Activated CD4-positive, alpha-beta T cell treated with anti-CD3 and anti-CD28 coated beads for 1 hour (primary cell): ENCODE data around the gene GTPBP1.

Experiments
- DNase-seq: peaks from one replicate; pipeline ENCODE4 v3.0.0-alpha.2; 2020

GTPBP1 gene

DNA sequence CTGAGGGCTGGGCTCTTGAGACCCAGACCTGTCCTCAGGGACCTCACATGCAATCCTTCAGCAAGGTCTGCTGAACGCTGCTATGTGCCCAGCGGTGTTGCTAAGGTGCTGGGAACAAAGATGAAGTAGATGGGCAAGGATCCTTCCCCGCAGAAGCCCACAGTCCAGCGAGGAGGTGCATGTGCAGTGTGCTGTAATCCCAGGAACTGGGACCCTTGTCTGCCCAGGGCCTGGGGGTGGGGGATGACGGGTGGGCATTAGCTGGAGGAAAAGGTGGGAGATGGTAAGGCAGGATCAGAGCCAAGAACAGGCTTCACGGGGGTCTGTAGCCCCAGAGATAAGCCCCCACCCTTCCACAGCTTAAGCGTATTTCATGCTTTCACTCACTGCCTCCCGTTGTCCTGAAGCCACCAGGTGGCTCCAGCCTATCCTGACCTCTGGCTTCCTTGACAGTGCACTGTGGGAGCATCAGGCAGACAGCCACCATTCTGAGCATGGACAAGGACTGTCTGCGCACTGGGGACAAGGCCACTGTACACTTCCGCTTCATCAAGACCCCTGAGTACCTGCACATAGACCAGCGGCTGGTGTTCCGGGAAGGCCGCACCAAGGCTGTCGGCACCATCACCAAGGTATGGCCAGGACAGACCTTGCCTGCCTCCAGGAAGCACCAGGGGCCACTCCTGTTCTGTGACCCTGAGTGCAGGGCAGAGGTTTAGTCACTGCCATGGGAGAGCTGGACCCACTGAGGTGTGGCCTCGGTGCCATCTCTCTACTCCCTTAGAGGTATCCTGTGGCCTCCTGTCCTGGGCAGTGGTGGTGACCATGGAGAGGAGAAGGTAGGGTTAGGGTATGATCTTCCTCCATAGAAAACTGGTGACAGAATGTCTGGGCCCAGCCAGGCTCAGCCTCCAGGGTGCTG lies 22.0 kb downstream of the GTPBP1 start:
- no peak for DNase-seq

DNA sequence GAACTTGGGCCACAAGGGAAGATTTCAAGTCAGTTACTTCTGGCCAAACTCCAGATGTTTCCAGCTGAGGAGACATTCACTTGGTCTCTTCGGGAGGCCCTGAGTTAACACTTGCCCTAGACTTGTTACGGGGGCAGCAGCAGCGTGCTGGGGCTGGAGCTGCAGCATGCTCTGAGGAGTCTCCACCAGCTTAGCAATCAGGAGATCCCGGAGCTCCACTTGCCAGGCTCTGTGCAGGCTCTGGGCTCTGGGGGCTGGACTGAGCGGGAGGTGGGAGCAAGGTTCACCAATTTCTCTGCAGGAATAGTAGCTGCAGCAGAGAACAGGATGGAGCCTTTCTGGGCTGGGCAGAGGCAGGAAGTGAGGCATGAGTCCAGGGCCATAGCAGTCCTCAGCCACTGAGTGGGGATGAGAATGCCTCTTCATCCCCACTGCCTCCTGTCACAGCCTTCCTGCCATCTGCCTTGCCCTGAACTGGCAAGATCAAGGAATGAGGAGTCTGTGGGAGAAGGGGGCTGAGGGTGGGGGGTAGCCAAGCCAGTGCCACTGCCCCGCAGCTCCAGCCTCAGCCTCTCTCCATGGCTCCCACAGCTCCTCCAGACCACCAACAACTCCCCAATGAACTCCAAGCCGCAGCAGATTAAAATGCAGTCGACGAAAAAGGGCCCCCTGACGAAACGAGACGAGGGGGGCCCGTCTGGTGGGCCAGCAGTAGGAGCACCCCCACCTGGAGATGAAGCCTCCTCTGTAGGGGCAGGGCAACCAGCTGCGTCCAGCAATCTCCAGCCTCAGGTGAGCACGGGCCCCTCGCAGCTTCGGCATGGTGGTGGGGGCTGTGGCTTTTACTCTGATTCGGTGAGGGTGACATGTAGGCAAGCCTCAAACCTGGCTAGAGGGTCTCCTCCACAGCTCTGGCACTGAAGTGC lies 23.4 kb downstream of the GTPBP1 start:
- no peak for DNase-seq

DNA sequence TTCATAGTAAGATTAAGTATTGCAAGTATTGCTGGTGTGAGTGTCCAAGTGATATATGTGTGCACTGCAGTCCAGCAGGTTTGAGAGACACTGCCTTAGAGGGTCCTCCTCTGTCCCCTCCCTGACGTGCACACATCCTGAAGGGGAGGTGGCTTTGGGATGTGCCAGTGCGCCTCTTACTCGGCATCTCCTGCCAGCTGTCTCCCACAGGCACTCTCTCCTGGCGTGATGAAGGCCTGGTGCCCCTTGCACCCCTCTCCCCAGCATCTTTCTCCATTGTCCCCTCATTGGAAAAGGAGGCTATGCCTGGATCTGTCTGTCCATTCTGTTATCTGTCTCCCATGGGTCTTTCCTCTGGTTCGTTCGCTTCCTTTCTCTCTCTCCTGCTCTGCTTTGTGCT lies 24.2 kb downstream of the GTPBP1 start:
- DNase-seq = no peak

DNA sequence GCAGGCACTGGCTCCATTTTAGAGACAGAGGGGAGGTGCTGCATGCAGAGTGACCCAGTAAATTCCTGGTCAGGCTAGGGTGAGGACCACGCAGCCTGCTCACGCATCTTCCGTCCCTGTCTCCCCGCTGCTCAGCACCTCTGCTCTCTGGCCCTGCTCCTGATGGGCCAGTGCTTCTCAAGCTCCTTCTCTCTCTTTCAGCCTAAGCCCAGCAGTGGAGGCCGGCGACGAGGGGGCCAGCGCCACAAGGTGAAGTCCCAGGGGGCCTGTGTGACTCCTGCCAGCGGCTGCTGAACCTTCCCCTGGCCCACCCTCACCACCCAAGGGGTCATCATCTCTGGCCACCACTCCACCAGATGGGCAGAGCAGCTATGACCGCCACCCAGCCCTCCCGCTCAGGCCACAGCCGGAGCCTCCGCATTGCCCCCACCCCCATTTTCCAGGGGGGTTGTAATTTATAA lies 24.7 kb downstream of the GTPBP1 start:
- no peak for DNase-seq

- no peak for DNase-seq
Measured at GRCh38 chr22:38731703-38732161, 26.0 kb downstream of the GTPBP1 start.

- no peak for DNase-seq
Measured at GRCh38 chr22:38732251-38732815, 26.6 kb downstream of the GTPBP1 start.

DNA sequence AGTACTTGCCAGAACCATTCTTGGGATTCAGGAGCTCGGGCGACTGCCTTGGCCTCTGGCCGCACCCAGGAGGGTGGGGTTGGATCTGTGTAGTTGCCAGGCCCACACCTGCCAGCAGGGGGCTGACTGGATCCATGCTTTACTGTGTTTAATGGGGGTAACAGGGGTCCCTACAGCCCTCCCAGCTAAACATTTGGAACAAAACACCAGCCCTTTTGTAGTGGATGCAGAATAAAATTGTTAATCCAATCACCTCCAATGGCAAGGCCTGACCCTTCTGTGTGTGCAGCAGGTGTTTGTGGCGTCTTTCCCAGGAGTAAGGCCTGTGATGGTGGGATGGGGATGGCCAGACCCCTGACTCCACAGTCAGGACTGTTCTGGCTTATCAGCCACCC lies 27.6 kb downstream of the GTPBP1 start:
- DNase-seq = no peak

DNA sequence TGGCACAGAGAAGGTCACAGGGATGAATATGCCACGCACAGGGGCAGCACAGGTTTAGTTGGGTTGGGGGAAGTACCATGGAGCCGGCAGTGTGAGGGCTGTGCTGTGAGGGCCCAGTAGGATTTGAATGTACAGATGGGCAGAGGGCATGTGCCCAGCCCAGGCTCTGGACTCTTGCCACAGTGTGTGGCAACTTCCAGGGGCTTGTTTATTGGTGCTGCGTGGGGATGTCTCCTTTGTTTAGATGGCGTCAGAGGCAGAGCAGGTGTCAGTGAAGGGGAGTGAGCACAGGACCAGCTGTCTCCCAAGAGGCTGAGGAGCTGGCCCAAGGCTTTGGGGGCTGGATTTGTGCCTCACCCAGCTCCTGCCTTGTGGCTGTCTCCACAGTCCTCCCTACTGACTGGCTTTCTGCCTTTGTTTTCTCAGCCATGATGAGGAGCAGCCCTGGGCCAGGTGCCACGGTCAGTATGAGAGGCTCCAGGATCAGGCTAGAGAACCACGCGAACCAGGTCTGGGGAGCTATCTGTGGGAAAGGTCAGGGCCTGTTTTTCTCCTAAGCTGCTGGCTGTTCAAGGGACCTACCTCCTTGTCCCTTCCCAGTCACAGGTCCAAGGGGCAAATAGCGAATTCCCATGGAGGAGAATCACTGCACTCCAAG lies 28.1 kb downstream of the GTPBP1 start:
- DNase-seq = no peak

GRCh38 chr22:38734421-38735100 lies 28.8 kb downstream of the GTPBP1 start:
- no peak for DNase-seq

GRCh38 chr22:38735126-38735464 lies 29.4 kb downstream of the GTPBP1 start:
- no peak for DNase-seq

- no peak for DNase-seq
Measured at GRCh38 chr22:38735465-38736256, 29.9 kb downstream of the GTPBP1 start.

DNA sequence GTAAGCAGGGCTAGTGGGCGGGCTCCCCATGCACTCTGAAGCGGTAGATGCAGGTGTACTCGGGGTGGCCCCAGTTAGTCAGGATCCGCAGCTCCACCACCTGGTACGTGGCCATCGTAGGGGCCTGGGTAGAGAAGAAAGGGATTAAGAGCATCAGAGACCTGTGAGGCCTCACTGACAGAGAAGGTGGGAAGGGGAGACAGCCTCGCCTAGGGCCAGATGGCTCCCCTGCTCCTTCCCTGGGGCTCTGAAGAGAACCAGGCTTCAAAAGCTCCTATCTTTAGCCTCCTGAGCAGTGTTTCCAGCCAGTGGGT lies 30.5 kb downstream of the GTPBP1 start:
- DNase-seq = no peak

- no peak for DNase-seq
Measured at GRCh38 chr22:38737302-38738060, 31.7 kb downstream of the GTPBP1 start.

DNA sequence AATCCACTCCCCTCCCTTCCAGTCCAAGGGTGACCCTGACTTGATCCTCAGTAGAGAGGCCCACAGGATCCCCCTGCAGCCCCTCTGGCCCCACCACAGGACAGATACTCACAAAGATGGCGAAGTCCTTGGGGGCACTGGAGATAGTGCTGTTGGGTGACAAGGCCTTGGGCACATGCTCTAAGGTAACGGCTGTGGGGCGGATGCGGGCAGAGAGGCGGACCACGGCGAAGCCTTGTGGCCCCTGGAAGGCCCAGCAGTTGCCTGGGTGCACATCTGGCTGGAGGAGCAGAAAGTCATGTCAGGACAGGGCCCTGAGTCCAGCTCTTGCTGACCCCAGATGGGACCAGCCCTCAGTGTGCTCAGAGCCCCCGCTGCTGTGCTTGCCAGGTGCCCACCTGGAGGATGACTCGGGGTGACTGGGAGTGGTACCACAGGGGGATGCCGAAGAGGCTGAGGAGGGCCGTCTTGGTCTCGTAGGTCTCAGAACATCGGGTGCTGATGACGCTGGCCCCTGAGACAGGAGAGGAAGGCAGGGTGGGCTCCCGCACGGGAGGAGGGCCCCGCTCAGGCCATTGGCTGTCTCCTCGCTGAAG lies 32.8 kb downstream of the GTPBP1 start:
- no peak for DNase-seq

DNA sequence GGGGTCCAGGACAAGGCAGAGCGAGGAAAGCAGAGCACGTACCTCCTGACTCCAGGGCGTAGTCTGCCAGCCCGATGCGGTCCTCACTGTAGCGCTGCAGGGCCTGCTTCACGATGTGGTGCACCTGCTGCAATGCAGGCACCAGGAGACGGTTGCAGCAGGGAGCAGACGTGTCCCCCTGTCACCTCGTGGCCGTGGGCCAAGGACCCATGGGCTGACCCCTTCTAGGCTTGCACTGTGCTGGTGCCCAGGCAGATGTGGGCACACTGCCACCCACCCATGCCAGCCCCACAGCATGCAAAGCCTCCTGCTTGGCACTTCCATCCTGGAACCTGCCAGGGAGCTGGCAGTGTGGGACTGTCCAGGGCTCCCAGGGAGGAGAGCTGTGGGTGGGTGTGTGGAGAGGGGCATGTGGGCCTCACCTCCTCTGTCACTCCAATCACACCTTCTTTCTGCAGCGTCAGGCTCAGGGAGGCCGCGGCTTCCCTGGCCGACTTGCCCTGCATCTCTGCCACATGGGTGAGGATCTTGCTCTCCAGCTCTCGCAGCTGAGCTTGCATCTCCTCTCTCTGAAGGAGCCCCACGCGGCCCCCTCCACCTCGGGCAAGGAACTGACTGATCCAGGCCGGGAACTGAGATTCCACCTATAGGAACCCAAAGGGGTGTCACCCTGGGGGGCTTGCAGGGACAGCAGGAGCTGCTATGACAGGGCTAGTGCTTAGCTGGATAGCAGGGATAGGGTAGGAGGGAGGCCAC lies 33.7 kb downstream of the GTPBP1 start:
- DNase-seq = no peak

GRCh38 chr22:38740116-38740723 lies 34.5 kb downstream of the GTPBP1 start:
- no peak for DNase-seq

- DNase-seq = no peak
Measured at GRCh38 chr22:38740754-38741153, 35.0 kb downstream of the GTPBP1 start.

- no peak for DNase-seq
Measured at GRCh38 chr22:38741166-38741565, 35.4 kb downstream of the GTPBP1 start.

DNA sequence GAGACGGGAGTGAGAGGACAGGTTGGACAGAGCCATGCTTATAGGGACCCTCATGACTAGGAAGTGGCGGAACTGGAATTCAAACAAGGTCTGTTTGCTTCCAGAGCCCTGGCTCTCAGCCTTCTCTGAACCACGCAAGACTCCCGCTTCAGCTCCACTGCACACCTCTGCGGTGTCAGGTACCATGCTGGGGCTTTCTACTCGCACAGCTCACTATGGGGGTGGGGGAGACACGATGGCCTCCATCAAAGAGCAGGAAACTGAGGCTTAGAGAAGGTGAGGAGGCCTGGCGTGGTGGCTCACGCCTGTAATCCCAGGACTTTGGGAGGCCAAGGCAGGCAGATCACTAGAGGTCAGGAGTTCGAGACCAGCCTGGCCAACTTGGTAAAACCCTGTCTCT lies 35.8 kb downstream of the GTPBP1 start:
- DNase-seq = no peak
